ENCODE results near the gene KRT81. TPM values are rescaled to one million over a fixed set of nuclear protein-coding genes. Genes with fewer than 3 reads are reported as not detected.
A peak's percentile ranks its signal among the peaks of the same experiment; 100 is the strongest.

The KRT81 gene
- total RNA-seq, 2 donors from 2014 or later, result not detected

GRCh38 chr12:52251367-52252051 lies 39.8 kb downstream of the KRT81 start:
- H3K36me3 Mint-ChIP-seq (ENCODE audit: low read depth), result no peaks in the 10 kb centered on the region
- peak overlapping the region; percentile 45 for H3K4me3 Mint-ChIP-seq
- ATAC-seq (replicated peaks), result peak; percentile 83
- peaks cover 19% of the 10 kb centered on the region for H3K27me3 Mint-ChIP-seq
- peaks cover 25% of the 10 kb centered on the region for H3K4me1 Mint-ChIP-seq
- no peaks in the 10 kb centered on the region for H3K9me3 Mint-ChIP-seq
- peak overlapping the region; percentile 58 for H3K27ac Mint-ChIP-seq

DNA sequence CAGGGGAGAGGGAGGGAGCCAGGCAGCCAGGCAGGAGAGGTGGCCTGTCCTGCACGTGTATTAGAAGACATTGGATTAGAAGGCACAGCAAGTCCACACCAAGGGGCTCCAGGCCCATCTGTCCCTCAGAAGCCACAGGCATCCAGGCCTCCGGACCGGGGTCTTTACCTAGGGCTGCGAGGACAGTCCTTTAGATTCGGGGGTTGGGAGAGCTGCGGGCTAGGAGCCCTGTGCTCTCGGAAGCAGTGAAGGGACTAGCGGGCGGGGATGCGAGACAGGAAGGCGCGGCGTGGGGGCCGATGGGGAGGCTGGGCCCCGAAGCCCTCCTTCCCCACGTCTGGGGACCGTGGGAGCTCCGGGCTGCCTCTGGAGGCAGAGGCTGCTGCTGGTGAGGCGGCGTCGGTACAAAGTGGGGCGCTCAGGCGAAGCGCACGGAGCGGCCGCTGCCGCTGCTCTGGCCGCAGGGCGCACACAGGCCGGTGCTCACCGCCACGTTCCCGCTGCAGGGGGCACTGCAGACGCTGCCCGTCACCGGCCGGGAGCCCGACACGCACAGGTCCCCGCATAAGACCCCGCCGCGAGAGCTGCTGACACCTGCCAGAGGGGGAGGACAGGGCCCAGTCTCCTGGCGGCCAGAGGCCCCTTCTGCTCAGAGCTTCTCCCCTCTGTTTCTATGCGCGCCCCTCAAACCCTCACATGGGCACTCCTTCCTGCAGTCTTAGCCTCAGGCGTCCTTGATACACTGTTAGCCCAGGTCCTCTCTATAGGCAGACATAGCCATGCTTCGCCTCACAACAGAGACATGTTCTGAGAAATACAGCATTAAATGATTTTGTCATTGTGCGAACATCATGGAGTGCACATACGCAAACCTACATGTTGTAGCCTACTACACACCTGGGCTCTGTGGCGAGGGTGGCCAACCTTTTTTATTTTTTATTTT lies 41.0 kb downstream of the KRT81 start:
- Mint-ChIP-seq H3K27me3 (peaks cover 10% of the 10 kb centered on the region), H3K4me3 (no peak overlapping the region), H3K27ac (peak overlapping the region; percentile 79), H3K36me3 (ENCODE audit: low read depth) (no peaks in the 10 kb centered on the region), H3K4me1 (peaks cover 25% of the 10 kb centered on the region), H3K9me3 (no peaks in the 10 kb centered on the region)
- ATAC-seq (replicated peaks), result no peak

- Mint-ChIP-seq H3K36me3 (ENCODE audit: low read depth) (no peaks in the 10 kb centered on the region), H3K27me3 (peaks cover 9% of the 10 kb centered on the region), H3K9me3 (no peaks in the 10 kb centered on the region), H3K4me1 (peaks cover 26% of the 10 kb centered on the region), H3K27ac (peak overlapping the region; percentile 79), H3K4me3 (no peak overlapping the region)
- ATAC-seq (replicated peaks), result no peak
These were observed 41.8 kb downstream of the KRT81 start for GRCh38 chr12:52249511-52250047.

- H3K4me1 Mint-ChIP-seq, result peaks cover 33% of the 10 kb centered on the region
- ATAC-seq (replicated peaks), result no peak
- H3K27me3 Mint-ChIP-seq, result peaks cover 9% of the 10 kb centered on the region
- H3K36me3 Mint-ChIP-seq (ENCODE audit: low read depth), result no peaks in the 10 kb centered on the region
- H3K27ac Mint-ChIP-seq, result peak overlapping the region; percentile 79
- no peak overlapping the region for H3K4me3 Mint-ChIP-seq
- H3K9me3 Mint-ChIP-seq, result no peaks in the 10 kb centered on the region
These were observed 42.5 kb downstream of the KRT81 start for GRCh38 chr12:52248541-52249461.

DNA sequence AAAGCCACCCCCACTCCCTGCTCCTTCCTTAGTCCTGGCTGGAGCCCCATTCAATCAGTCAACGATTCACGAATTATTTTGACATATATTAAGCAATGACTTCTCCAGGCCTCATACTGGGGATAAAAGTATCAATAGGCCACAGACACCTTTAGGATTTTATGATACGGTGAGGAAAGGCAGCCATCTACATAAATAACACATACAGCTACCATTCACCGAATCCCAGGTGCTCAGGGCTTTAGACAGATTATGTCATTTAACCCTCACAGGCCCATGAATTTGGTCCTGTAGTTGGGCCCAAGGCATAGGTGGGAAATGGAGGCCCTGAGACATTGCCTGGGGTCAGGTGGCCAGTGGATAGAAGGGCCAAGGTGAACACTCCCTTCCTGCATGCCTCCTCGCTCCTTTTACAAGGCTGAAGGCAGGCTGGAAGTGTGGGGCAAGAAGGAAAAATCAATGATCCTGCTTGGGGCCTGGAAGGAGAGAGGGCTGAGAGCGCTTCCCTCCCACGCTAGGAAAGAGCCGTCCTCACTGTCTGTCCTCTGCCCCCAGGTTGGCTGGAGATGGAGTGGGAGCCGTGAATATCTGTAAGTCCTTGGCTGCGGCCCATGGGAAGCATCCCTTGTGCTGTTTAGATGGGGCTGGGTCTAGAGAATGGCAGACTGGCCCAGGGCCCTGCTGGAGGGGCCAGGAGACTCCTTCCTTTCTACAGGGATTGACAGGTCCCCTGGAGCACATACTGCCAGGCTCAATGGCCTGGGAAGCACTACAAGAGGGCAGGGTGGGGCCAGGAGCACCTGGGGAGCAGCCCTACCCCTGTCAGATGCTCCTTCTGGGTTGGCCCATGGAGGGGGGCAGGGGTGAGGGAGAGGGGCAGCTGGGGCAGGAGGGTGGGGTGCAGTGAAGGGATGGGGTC lies 43.5 kb downstream of the KRT81 start:
- ATAC-seq (replicated peaks), result no peak
- Mint-ChIP-seq H3K4me3 (peak overlapping the region; percentile 92), H3K27me3 (peaks cover 9% of the 10 kb centered on the region), H3K4me1 (peaks cover 40% of the 10 kb centered on the region), H3K9me3 (no peaks in the 10 kb centered on the region), H3K27ac (peak overlapping the region; percentile 87), H3K36me3 (ENCODE audit: low read depth) (no peaks in the 10 kb centered on the region)

DNA sequence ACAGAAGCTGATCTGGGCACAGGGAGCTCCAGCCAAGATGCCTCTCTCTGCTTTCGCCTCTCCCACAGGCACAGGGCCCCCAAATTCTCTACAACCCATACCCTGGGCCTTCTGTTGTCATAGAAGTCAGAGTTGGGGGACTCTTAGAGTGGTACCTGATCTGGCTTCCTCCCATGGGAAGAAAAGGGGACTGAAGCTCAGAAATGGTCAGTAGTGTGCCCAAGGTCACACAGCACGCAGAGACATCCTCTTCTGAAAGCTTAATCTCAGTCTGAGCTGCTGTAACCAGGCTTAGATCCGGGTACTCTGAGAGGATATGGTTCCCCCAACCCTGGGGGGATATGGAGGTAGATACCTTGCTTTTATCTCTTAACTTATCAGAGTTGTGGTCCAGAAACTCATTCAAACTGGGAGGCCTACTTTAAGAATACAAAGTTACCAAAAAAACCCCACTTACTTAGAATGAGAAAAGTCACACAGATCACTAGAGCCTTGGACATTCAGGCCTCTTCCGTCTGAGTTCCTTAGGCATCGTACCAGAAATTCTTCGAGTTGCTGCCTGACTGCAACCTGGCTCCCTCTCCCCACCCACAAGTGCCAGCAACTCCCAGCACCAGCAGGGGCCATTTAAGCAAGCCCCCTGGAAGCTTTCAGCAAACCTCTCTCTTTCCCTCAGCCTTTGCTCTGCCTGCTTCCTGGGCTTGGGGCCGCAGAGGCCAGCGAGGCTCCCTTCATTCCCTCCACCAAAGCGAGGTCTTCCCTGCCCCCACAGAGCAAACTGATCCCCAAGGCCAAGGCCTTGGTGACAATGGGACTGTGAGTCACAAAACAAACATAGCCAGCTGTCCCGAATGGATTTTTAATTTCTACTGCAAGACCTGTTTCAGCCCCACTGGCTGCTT lies 44.4 kb downstream of the KRT81 start:
- Mint-ChIP-seq H3K9me3 (no peaks in the 10 kb centered on the region), H3K27ac (peak overlapping the region; percentile 87), H3K36me3 (ENCODE audit: low read depth) (no peaks in the 10 kb centered on the region), H3K4me3 (peak overlapping the region; percentile 92), H3K4me1 (peaks cover 38% of the 10 kb centered on the region), H3K27me3 (peaks cover 9% of the 10 kb centered on the region)
- ATAC-seq (replicated peaks), result peak; percentile 8

DNA sequence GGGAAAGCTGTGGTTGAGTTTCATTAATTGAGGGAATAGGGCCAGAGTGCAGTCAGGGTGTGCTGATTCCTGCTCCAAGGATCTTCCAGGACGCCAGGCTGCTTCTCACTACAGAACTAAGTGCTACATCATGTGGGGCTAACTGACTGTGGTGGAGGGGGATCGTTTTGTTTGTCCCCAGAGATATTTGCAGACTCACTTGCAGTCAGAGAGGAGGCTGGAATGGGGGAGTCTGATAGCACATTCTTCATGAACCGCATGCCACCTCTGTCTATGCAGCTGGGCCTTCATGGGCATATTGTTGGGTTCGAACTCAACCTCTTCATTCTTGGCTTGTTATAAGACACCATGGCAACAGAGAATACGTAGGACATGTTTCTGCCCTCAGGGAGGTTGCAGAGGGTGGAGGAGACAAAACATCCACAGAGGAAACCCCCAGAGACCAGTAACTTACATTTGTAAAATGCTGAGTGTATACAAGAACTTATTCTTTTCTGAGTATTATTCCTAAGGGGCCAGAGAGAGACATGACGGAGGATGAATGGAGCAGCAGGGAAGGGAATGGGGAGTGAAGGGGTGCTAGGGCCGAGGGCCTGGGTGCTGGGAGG lies 45.3 kb downstream of the KRT81 start:
- Mint-ChIP-seq H3K4me1 (peaks cover 30% of the 10 kb centered on the region), H3K27ac (peak overlapping the region; percentile 87), H3K36me3 (ENCODE audit: low read depth) (no peaks in the 10 kb centered on the region), H3K4me3 (peak overlapping the region; percentile 92), H3K9me3 (no peaks in the 10 kb centered on the region), H3K27me3 (peaks cover 9% of the 10 kb centered on the region)
- ATAC-seq (replicated peaks), result no peak

DNA sequence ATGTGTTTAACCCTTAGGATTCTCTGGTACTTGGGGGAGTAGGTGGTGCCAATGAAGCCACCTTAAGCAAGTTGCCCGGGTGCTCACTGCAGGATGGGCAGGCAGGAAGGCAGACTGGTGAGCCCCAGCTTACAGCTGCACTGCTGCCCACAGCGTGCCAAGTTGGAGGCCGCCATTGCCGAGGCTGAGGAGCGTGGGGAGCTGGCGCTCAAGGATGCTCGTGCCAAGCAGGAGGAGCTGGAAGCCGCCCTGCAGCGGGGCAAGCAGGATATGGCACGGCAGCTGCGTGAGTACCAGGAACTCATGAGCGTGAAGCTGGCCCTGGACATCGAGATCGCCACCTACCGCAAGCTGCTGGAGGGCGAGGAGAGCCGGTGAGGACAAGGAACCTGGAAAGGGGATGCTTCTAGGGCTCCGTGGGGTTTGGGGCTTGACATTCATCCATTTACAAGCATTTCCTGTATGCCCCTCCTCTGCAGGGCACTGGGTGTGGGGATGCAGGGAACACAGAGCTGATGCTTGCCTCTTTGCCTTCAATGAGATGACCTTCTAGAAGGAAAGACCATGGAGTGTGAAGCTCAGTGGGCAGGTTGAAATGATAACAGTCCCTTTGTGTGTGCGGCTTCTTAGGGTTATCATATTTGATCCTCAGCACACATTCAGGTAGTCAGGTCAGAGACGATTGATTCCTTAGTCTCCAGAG lies 45.9 kb downstream of the KRT81 start:
- peak overlapping the region; percentile 99 for H3K27ac Mint-ChIP-seq
- H3K4me1 Mint-ChIP-seq, result peaks cover 30% of the 10 kb centered on the region
- no peaks in the 10 kb centered on the region for H3K36me3 Mint-ChIP-seq (ENCODE audit: low read depth)
- ATAC-seq (replicated peaks), result no peak
- H3K27me3 Mint-ChIP-seq, result peaks cover 9% of the 10 kb centered on the region
- no peaks in the 10 kb centered on the region for H3K9me3 Mint-ChIP-seq
- H3K4me3 Mint-ChIP-seq, result peak overlapping the region; percentile 92

DNA sequence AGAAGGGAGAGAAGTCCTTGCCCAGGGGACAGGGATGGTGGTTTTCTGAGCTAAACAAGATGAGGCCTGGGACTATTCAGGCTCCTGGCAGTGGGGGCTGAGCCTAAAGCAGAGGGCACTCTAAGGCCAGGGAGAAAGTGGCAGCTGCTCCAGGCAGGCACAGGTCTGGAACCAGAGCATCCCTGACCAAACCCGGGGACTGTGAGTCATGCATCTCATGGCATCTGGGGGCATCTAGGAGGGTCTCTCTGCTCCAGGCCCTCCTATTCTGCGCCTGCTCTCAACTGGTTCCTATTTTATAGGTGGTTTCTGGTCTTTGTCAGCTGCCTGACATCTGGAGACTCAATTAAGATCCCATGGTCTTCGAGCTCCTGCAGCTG lies 46.7 kb downstream of the KRT81 start:
- Mint-ChIP-seq H3K9me3 (no peaks in the 10 kb centered on the region), H3K4me3 (peak overlapping the region; percentile 92), H3K27ac (peak overlapping the region; percentile 99), H3K36me3 (ENCODE audit: low read depth) (no peaks in the 10 kb centered on the region), H3K4me1 (peaks cover 26% of the 10 kb centered on the region), H3K27me3 (peaks cover 4% of the 10 kb centered on the region)
- ATAC-seq (replicated peaks), result no peak

- H3K4me1 Mint-ChIP-seq, result peaks cover 22% of the 10 kb centered on the region
- peak overlapping the region; percentile 99 for H3K27ac Mint-ChIP-seq
- H3K4me3 Mint-ChIP-seq, result peak overlapping the region; percentile 92
- no peaks in the 10 kb centered on the region for H3K27me3 Mint-ChIP-seq
- ATAC-seq (replicated peaks), result peak; percentile 98
- H3K36me3 Mint-ChIP-seq (ENCODE audit: low read depth), result no peaks in the 10 kb centered on the region
- H3K9me3 Mint-ChIP-seq, result no peaks in the 10 kb centered on the region
These were observed 47.3 kb downstream of the KRT81 start for GRCh38 chr12:52243856-52244614.

GRCh38 chr12:52243259-52243855 lies 48.0 kb downstream of the KRT81 start:
- Mint-ChIP-seq H3K9me3 (no peaks in the 10 kb centered on the region), H3K4me3 (peak overlapping the region; percentile 92), H3K27ac (peak overlapping the region; percentile 99), H3K27me3 (no peaks in the 10 kb centered on the region), H3K4me1 (peaks cover 22% of the 10 kb centered on the region), H3K36me3 (ENCODE audit: low read depth) (no peaks in the 10 kb centered on the region)
- no peak for ATAC-seq (replicated peaks)
